AG08395 (cell line): Measurements from ENCODE around the gene FAM181A.

Experiments
- DNase-seq: peaks from one replicate; pipeline ENCODE4 v3.0.0; 2012; ENCODE audit warnings: mixed read lengths, low spot score

Gene FAM181A

GRCh38 chr14:93978735-93979134 is 51.6 kb downstream of the FAM181A start:
- DNase-seq: no peak
